Bronchial epithelial cell (primary cell): ENCODE results near the gene AVP. TPM values are rescaled to one million over a fixed set of nuclear protein-coding genes. Genes with fewer than 3 reads are reported as not detected.
"Not testable (repeated sequence)": the region's sequence is repeated elsewhere in the genome, so short reads cannot be mapped to it uniquely, and the experiment has no call there.

Experiments
- DNase-seq: peaks from one replicate; pipeline ENCODE4 v3.0.0-alpha.2; 2010; ENCODE audit warnings: low read depth
- FAIRE-seq: peaks from 2 replicates; lab custom pipeline; 2011; peaks lifted over from hg19 to GRCh38; lab: Jason Lieb, UNC
- H3K27me3 ChIP-seq: 2 replicates; pipeline ENCODE4 v1.5.1; 2011; ENCODE audit warnings: low read length; ENCODE audit not compliant: control insufficient read depth, insufficient read depth
- H3K36me3 ChIP-seq: 2 replicates; pipeline ENCODE4 v1.5.1; 2011; ENCODE audit warnings: low read length; ENCODE audit not compliant: control insufficient read depth, insufficient read depth
- H3K4me3 ChIP-seq: 2 replicates; pipeline ENCODE4 v1.5.1; 2011; ENCODE audit warnings: mild to moderate bottlenecking, low read depth, low read length, control low read depth
- CTCF ChIP-seq: IDR thresholded peaks from 2 replicates; pipeline ENCODE4 v1.5.1; 2011; ENCODE audit warnings: mild to moderate bottlenecking, moderate library complexity, low read length, control low read depth, inconsistent platforms; ENCODE audit not compliant: insufficient read depth, severe bottlenecking
- total RNA-seq: library from RNA; depleted of rRNA; stranded (reverse); fragments of >200 nt; gene quantifications from 2 replicates; pipeline ENCODE4 v1.2.1, GENCODE V29; 2014

AVP gene
- total RNA-seq, 1 donor from 2014 or later, result not detected

GRCh38 chr20:3068075-3068474 is 16.4 kb downstream of the AVP start:
- Histone ChIP-seq H3K27me3 (peaks cover 6% of the 10 kb centered on the region), H3K4me3 (no peak overlapping the region), H3K36me3 (no peaks in the 10 kb centered on the region)
- TF ChIP-seq CTCF, result no peak
- DNase-seq (no peak), FAIRE-seq (no peak)

- TF ChIP-seq CTCF, result no peak
- Histone ChIP-seq H3K27me3 (peaks cover 2% of the 10 kb centered on the region), H3K36me3 (no peaks in the 10 kb centered on the region), H3K4me3 (no peak overlapping the region)
- FAIRE-seq (no peak), DNase-seq (no peak)
Measured at GRCh38 chr20:3067139-3068014, 17.1 kb downstream of the AVP start.

- not testable (repeated sequence) for H3K36me3 ChIP-seq, DNase-seq, H3K27me3 ChIP-seq, FAIRE-seq, H3K4me3 ChIP-seq
Measured at GRCh38 chr20:3064119-3064518, 20.4 kb downstream of the AVP start.

DNA sequence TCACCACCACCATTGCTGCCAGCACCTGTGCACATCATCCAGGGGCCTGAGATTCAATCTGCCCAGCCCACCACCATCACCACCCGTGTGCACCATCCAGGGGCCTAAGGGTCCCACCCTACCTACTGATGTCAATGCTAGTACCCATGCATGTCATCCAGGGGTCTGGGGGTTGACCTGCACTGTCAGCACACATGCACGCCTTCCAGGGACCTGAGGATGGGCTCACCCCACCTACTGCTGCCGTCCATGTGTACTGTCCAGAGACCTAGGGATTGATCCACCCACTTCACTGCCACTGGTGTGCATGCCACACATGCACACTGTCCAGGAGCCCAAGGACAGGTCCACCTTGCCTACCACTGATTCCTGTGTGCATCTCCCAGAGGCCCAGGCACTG is 25.0 kb downstream of the AVP start:
- DNase-seq (no peak), FAIRE-seq (no peak)
- TF ChIP-seq CTCF, result no peak
- Histone ChIP-seq H3K4me3 (no peak overlapping the region), H3K27me3 (no peaks in the 10 kb centered on the region), H3K36me3 (no peaks in the 10 kb centered on the region)

DNA sequence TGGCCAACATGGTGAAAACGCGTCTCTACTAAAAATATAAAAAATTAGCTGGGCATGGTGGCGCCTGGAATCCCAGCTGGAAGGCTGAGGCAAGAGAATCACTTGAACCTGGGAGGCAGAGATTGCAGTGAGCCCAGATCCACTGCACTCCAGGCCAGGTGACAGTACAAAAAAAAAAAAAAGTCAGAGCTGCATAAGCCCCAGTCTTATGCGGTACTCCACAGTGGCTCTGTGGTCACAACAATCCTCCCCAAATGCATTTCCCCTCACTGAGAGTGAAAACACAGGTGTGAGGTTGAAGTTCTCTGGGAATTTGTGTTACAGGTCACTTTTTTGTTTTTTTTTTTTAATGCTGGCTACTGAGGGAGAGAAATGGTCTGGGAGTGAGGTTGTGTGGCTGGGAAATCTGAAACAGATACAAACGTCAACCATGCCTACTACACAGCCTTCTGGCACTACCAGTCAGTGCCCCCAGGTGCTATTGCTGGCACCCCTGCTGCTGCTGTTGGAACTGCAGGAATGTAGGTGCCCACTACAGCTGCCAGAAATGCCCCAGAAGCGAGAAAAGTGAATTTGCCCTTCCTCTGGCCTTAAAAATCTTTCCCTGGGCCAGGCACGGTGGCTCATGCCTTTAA is 33.0 kb downstream of the AVP start:
- TF ChIP-seq CTCF, result no peak
- FAIRE-seq, result no peak
- no peaks in the 10 kb centered on the region for H3K27me3 ChIP-seq
- no peak overlapping the region for H3K4me3 ChIP-seq
- DNase-seq, result no peak
- peaks cover 12% of the 10 kb centered on the region for H3K36me3 ChIP-seq
